K562 (cell line): ENCODE results near the gene TREX2. TPM values are rescaled to one million over a fixed set of nuclear protein-coding genes. Genes with fewer than 3 reads are reported as not detected.

Experiments
- ASH1L ChIP-seq: fragments of 450-650 bp; IDR thresholded peaks from 2 replicates; pipeline ENCODE4 v1.6.1; 2018; ENCODE audit warnings: borderline replicate concordance, mild to moderate bottlenecking, low read depth; ENCODE audit not compliant: partially characterized antibody
- BDP1 ChIP-seq: IDR thresholded peaks from 3 replicates; pipeline ENCODE4 v1.6.1; 2011; ENCODE audit not compliant: insufficient read length, insufficient read depth
- BRCA1 ChIP-seq, 2 experiments: fragments of 450-650 bp in 1 of 2; sonication (generic) in 1 of 2; formaldehyde crosslinking in 1 of 2; IDR thresholded peaks; 2 replicates each; pipeline versions ENCODE4 v1.5.0 to v1.6.1; 2017 to 2020; ENCODE audit warnings: mild to moderate bottlenecking in 1 of 2, missing genetic modification reagents in 1 of 2
- C11orf30 ChIP-seq: fragments of 450-650 bp; IDR thresholded peaks from 2 replicates; pipeline ENCODE4 v1.6.1; 2016; ENCODE audit warnings: low read depth, mild to moderate bottlenecking
- CBFA2T3 ChIP-seq: fragments of 450-650 bp; IDR thresholded peaks from 2 replicates; pipeline ENCODE4 v1.6.1; 2017
- E2F5 ChIP-seq: sonication (generic); formaldehyde crosslinking; IDR thresholded peaks from 2 replicates; pipeline ENCODE4 v1.8.0; 2022; ENCODE audit warnings: mild to moderate bottlenecking, missing genetic modification reagents
- EP300 ChIP-seq: IDR thresholded peaks from 2 replicates; pipeline ENCODE4 v1.6.1; 2012; ENCODE audit warnings: low read length, improper control_type of control experiment
- FIP1L1 ChIP-seq: fragments of 200-400 bp; formaldehyde crosslinking; IDR thresholded peaks from 2 replicates; pipeline ENCODE4 v1.6.1; 2018; ENCODE audit warnings: mild to moderate bottlenecking, low read depth, low read length; ENCODE audit not compliant: poor library complexity, severe bottlenecking
- GABPB2 ChIP-seq: fragments of 250-450 bp; sonication (Bioruptor Pico); conservative IDR thresholded peaks from 2 replicates; pipeline ENCODE4 v1.5.1; 2021; ENCODE audit warnings: mild to moderate bottlenecking
- HIVEP1 ChIP-seq: fragments of 250-450 bp; sonication (Bioruptor Pico); IDR thresholded peaks from 2 replicates; pipeline ENCODE4 v1.4.0; 2020; ENCODE audit warnings: mild to moderate bottlenecking
- HLTF ChIP-seq: fragments of 450-650 bp; IDR thresholded peaks from 2 replicates; pipeline ENCODE4 v1.6.1; 2016
- MTA3 ChIP-seq: fragments of 450-650 bp; formaldehyde crosslinking; IDR thresholded peaks from 2 replicates; pipeline ENCODE4 v1.6.1; 2017; ENCODE audit warnings: mild to moderate bottlenecking, borderline replicate concordance
- NCOA6 ChIP-seq: fragments of 450-650 bp; IDR thresholded peaks from 2 replicates; pipeline ENCODE4 v1.6.1; 2017; ENCODE audit warnings: mild to moderate bottlenecking
- OTX1 ChIP-seq: fragments of 450-650 bp; formaldehyde crosslinking; IDR thresholded peaks from 2 replicates; pipeline ENCODE4 v1.4.0; 2022; ENCODE audit warnings: mild to moderate bottlenecking
- POLR2A ChIP-seq: fragments of 450-650 bp; conservative IDR thresholded peaks from 2 replicates; pipeline ENCODE4 v1.6.1; 2016
- RNF2 ChIP-seq: sonication (generic); IDR thresholded peaks from 2 replicates; pipeline ENCODE4 v1.6.1; 2016
- SREBF2 ChIP-seq: sonication (generic); formaldehyde crosslinking; IDR thresholded peaks from 2 replicates; pipeline ENCODE4 v1.4.0; 2020; ENCODE audit warnings: mild to moderate bottlenecking, missing genetic modification reagents
- SRF ChIP-seq, 2 experiments: fragments of 250-450, 450-650 bp in 1 of 2; sonication (Bioruptor Pico) in 1 of 2; sonication (generic) in 1 of 2; formaldehyde crosslinking; IDR thresholded peaks; 2 replicates each; pipeline versions ENCODE4 v1.5.0 to v1.5.1; 2020 to 2022; ENCODE audit warnings: mild to moderate bottlenecking in 1 of 2, missing genetic modification reagents in 1 of 2
- TGIF2 ChIP-seq: sonication (generic); formaldehyde crosslinking; IDR thresholded peaks from 2 replicates; pipeline ENCODE4 v1.8.1; 2022; ENCODE audit warnings: mild to moderate bottlenecking, missing genetic modification reagents, moderate library complexity
- YY1 ChIP-seq, 3 experiments: IDR thresholded peaks; 2 replicates each; pipeline ENCODE4 v1.6.1; 2011; ENCODE audit warnings: low read length in 2 of 3, mild to moderate bottlenecking in 2 of 3, moderate library complexity in 2 of 3, borderline replicate concordance in 1 of 3, control low read depth in 1 of 3, low read depth in 1 of 3; ENCODE audit not compliant: insufficient read depth in 3 of 3, insufficient replicate concordance in 2 of 3, control insufficient read depth in 1 of 3, insufficient read length in 1 of 3; ENCODE audit errors: extremely low read depth in 1 of 3
- ZBED1 ChIP-seq: IDR thresholded peaks from 2 replicates; pipeline ENCODE4 v1.6.1; 2014
- ZNF12 ChIP-seq: sonication (generic); formaldehyde crosslinking; IDR thresholded peaks from 2 replicates; pipeline ENCODE4 v1.4.0; 2020; ENCODE audit warnings: mild to moderate bottlenecking, missing genetic modification reagents
- ZNF174 ChIP-seq: fragments of 250-450 bp; sonication (Bioruptor Pico); IDR thresholded peaks from 2 replicates; pipeline ENCODE4 v1.4.0; 2020; ENCODE audit warnings: mild to moderate bottlenecking
- ZNF184 ChIP-seq: sonication (generic); formaldehyde crosslinking; IDR thresholded peaks from 2 replicates; pipeline ENCODE4 v1.5.0; 2020; ENCODE audit warnings: missing genetic modification reagents
- ZNF24 ChIP-seq: fragments of 450-650 bp; IDR thresholded peaks from 2 replicates; pipeline ENCODE4 v1.6.1; 2016
- ZNF280B ChIP-seq: fragments of 250-450 bp; sonication (Bioruptor Pico); IDR thresholded peaks from 2 replicates; pipeline ENCODE4 v1.5.1; 2021; ENCODE audit warnings: mild to moderate bottlenecking
- ZNF436 ChIP-seq: fragments of 250-450, 450-650 bp; sonication (Bioruptor Pico); formaldehyde crosslinking; IDR thresholded peaks from 2 replicates; pipeline ENCODE4 v1.7.0; 2020; ENCODE audit warnings: mild to moderate bottlenecking
- ZNF584 ChIP-seq: fragments of 200-800 bp; sonication (Bioruptor generic); IDR thresholded peaks from 2 replicates; pipeline ENCODE4 v1.6.1; 2016; ENCODE audit warnings: low read depth, mild to moderate bottlenecking, missing genetic modification characterization, missing compliant biosample characterization
- ZNF740 ChIP-seq, 3 experiments: fragments of 200-800 bp in 1 of 3; sonication (Bioruptor generic) in 1 of 3; sonication (generic) in 1 of 3; formaldehyde crosslinking in 1 of 3; IDR thresholded peaks; 2 replicates each; pipeline versions ENCODE4 v1.6.1 to v1.8.0; 2016 to 2022; ENCODE audit warnings: mild to moderate bottlenecking in 2 of 3, missing compliant biosample characterization in 2 of 3, missing genetic modification characterization in 2 of 3, missing genetic modification reagents in 1 of 3
- polyA plus RNA-seq, 8 experiments: library from polyadenylated mRNA; depleted of rRNA in 4 of 8; stranded (reverse) in 5 of 8; unstranded in 3 of 8; fragments of >200 nt; fragmentation: Nextera tagmentation in 2 of 8; fragmentation: Illumina TruSeq in 1 of 8; extraction: Ambion mirVana in 2 of 8; extraction: Trizol in 1 of 8; gene quantifications; 2 replicates each; pipeline versions ENCODE4 v1.2.1 to v1.2.3, GENCODE V29; 2011 to 2014; ENCODE audit warnings: inconsistent platforms in 1 of 8, missing spikeins in 1 of 8
- total RNA-seq, 7 experiments: library from RNA; depleted of rRNA in 6 of 7; stranded (reverse); fragments of >200 nt in 6 of 7; fragmentation: Illumina TruSeq in 2 of 7; extraction: Trizol in 2 of 7; gene quantifications; 2 replicates each; pipeline versions ENCODE4 v1.2.1 to v1.2.3, GENCODE V29; 2011 to 2021; ENCODE audit warnings: low replicate concordance in 1 of 7

TREX2 gene
- total and polyA plus RNA-seq, 9 of the 15 experiments (the other 6 are each of a cell fraction or from before 2014, with no cell fraction given): 0.07 to 1.5 (median 0.33) TPM; not detected in 2

GRCh38 chrX:153411255-153411987, 34.4 kb downstream of the TREX2 start, which contains the start of gene ZFP92 (continued):
- TF ChIP-seq ASH1L (no peak), HLTF (no peak), ZNF174 (CRISPR knock-in tag) (no peak), SRF (CRISPR knock-in tag; IDR thresholded peaks at IDR 0.05) (no peak), E2F5 (no peak), ZNF584 (CRISPR knock-in tag) (no peak), TGIF2 (no peak), EP300 (no peak), HIVEP1 (CRISPR knock-in tag) (no peak), NCOA6 (no peak), MTA3 (no peak), BRCA1 (IDR thresholded peaks at IDR 0.05) (no peak), BRCA1 (CRISPR knock-in tag; IDR thresholded peaks at IDR 0.05) (no peak), OTX1 (CRISPR knock-in tag) (no peak), FIP1L1 (no peak), ZNF184 (no peak), RNF2 (no peak), ZNF280B (CRISPR knock-in tag) (no peak), ZNF12 (CRISPR knock-in tag) (no peak), ZNF24 (no peak), ZNF436 (CRISPR knock-in tag) (peak; percentile 91), YY1 (IDR thresholded peaks at IDR 0.05; ENCODE audit: borderline replicate concordance in 1 of 3, control insufficient read depth in 1 of 3, extremely low read depth in 1 of 3, insufficient read depth in 3 of 3, insufficient read length in 1 of 3, insufficient replicate concordance in 2 of 3, low read depth in 1 of 3, low read length in 2 of 3) (peak in 1 of 3 experiments; percentile 20), C11orf30 (no peak), CBFA2T3 (no peak), SREBF2 (CRISPR knock-in tag) (no peak), GABPB2 (CRISPR knock-in tag) (no peak), ZBED1 (no peak), BDP1 (no peak), ZNF740 (CRISPR knock-in tag; IDR thresholded peaks at IDR 0.05) (peak; percentile 97), ZNF740 (tag; IDR thresholded peaks at IDR 0.05) (peak in 1 of 2 experiments; percentile 89; a peak in 2 of 4 replicates), POLR2A (peak; percentile 58; the same call in 1 of the 2 replicates)
